PFSK-1 (cell line): ENCODE results near the gene NAA40.

ENCODE experiments used
- FOXP2 ChIP-seq: optimal IDR thresholded peaks from 2 replicates; pipeline ENCODE3; 2011; ENCODE audit warnings: borderline replicate concordance, control low read depth, inconsistent platforms; ENCODE audit not compliant: insufficient read depth; ENCODE audit errors: extremely low read length, extremely low read depth
- POLR2AphosphoS5 ChIP-seq: IDR thresholded peaks from 2 replicates; pipeline ENCODE4 v1.6.1; 2012; ENCODE audit warnings: low read depth, mild to moderate bottlenecking, control low read depth, low read length, moderate library complexity
- REST ChIP-seq, 2 experiments: IDR thresholded peaks; 2 replicates each; pipeline versions ENCODE4 v1.6.1 to v1.8.0; 2011 to 2012; ENCODE audit warnings: low read depth in 2 of 2, low read length in 2 of 2, control low read depth in 1 of 2, inconsistent platforms in 1 of 2, mild to moderate bottlenecking in 1 of 2, moderate library complexity in 1 of 2; ENCODE audit not compliant: insufficient read depth in 1 of 2
- SIN3A ChIP-seq: IDR thresholded peaks from 2 replicates; pipeline ENCODE4 v1.6.1; 2012; ENCODE audit warnings: mild to moderate bottlenecking, low read length, moderate library complexity, borderline replicate concordance; ENCODE audit not compliant: insufficient read depth
- TAF1 ChIP-seq: IDR thresholded peaks from 2 replicates; pipeline ENCODE4 v1.6.1; 2012; ENCODE audit warnings: low read length, control low read depth, borderline replicate concordance; ENCODE audit not compliant: insufficient read depth

The NAA40 gene

GRCh38 chr11:63919267-63920125, 19.3 kb upstream of the NAA40 start:
- TF ChIP-seq SIN3A (no peak), POLR2AphosphoS5 (no peak), TAF1 (no peak), FOXP2 (no peak), REST (IDR thresholded peaks at IDR 0.05; ENCODE audit: insufficient read depth in 1 of 2, low read depth in 2 of 2, low read length in 2 of 2) (no peak)

- TF ChIP-seq TAF1 (no peak), FOXP2 (no peak), POLR2AphosphoS5 (no peak), REST (IDR thresholded peaks at IDR 0.05; ENCODE audit: insufficient read depth in 1 of 2, low read depth in 2 of 2, low read length in 2 of 2) (no peak), SIN3A (no peak)
Measured at GRCh38 chr11:63920126-63920938, 18.5 kb upstream of the NAA40 start.

GRCh38 chr11:63920939-63921417, 17.8 kb upstream of the NAA40 start:
- TF ChIP-seq FOXP2: no peak

GRCh38 chr11:63922673-63923192, 16.1 kb upstream of the NAA40 start:
- TF ChIP-seq REST (IDR thresholded peaks at IDR 0.05; ENCODE audit: insufficient read depth in 1 of 2, low read depth in 2 of 2, low read length in 2 of 2) (no peak), TAF1 (no peak), FOXP2 (no peak), POLR2AphosphoS5 (no peak), SIN3A (no peak)

GRCh38 chr11:63923319-63923718, 15.5 kb upstream of the NAA40 start:
- TF ChIP-seq POLR2AphosphoS5: no peak
- TF ChIP-seq FOXP2: no peak
- TF ChIP-seq SIN3A: no peak
- TF ChIP-seq TAF1: no peak
- TF ChIP-seq REST (IDR thresholded peaks at IDR 0.05; ENCODE audit: insufficient read depth in 1 of 2, low read depth in 2 of 2, low read length in 2 of 2): no peak
